ENCODE data around the gene HERC4.

DNA sequence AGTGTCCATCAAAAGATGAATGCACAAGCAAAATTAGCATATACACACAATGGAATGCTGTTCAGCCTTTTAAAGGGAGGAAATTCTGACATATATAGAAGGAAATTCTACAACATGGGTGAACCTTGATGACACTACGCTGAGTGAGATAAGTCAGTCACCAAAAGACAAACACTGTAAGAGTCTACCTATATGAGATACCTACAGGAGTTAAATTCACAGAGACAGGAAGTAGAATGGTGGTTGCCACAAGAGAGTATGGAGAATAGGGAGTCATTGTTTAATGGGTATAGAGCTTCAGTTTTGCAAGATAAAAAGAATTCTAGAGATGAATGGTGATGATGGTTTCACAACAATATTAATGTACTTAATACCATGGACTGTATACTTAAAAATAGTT lies 51.8 kb downstream of the HERC4 start:
- TF ChIP-seq, protein P1, sequence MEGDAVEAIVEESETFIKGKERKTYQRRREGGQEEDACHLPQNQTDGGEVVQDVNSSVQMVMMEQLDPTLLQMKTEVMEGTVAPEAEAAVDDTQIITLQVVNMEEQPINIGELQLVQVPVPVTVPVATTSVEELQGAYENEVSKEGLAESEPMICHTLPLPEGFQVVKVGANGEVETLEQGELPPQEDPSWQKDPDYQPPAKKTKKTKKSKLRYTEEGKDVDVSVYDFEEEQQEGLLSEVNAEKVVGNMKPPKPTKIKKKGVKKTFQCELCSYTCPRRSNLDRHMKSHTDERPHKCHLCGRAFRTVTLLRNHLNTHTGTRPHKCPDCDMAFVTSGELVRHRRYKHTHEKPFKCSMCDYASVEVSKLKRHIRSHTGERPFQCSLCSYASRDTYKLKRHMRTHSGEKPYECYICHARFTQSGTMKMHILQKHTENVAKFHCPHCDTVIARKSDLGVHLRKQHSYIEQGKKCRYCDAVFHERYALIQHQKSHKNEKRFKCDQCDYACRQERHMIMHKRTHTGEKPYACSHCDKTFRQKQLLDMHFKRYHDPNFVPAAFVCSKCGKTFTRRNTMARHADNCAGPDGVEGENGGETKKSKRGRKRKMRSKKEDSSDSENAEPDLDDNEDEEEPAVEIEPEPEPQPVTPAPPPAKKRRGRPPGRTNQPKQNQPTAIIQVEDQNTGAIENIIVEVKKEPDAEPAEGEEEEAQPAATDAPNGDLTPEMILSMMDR (IDR thresholded peaks at IDR 0.05 in 8 of 11, conservative IDR thresholded peaks at IDR 0.05 in 3 of 11) = no peak
- TF ChIP-seq POLR2A (IDR thresholded peaks at IDR 0.05) = no peak

All from spleen (tissue), 7 donors.